Gastrocnemius medialis (tissue), 4 donors: ENCODE results near the gene PLEKHG4B. TPM values are rescaled to one million over a fixed set of nuclear protein-coding genes. Genes with fewer than 3 reads are reported as not detected.
A peak's percentile ranks its signal among the peaks of the same experiment; 100 is the strongest.
"Not testable (repeated sequence)": the region's sequence is repeated elsewhere in the genome, so short reads cannot be mapped to it uniquely, and the experiment has no call there.

Experiments used
- ATAC-seq, 2 donors: fragments of 150-250 bp; one replicate each; pipeline ENCODE4 v1.9.1; 2016
- DNase-seq, 2 donors: peaks; one replicate each; pipeline ENCODE4 v3.0.0-alpha.2; 2019
- H3K27ac ChIP-seq, 4 donors: fragments of 200-600 bp; sonication (generic); 1 replicate in 1 of 4; 2 replicates in 3 of 4; pipeline ENCODE4 v1.5.1; 2016 to 2018; ENCODE audit warnings: mild to moderate bottlenecking in 2 of 4, moderate library complexity in 1 of 4
- H3K27me3 ChIP-seq, 3 donors: fragments of 200-600 bp; sonication (generic) in 2 of 3; 1 replicate in 1 of 3; 2 replicates in 2 of 3; pipeline versions ENCODE4 v1.5.1 to v1.6.0; 2016 to 2019; ENCODE audit warnings: mild to moderate bottlenecking in 1 of 3, moderate library complexity in 1 of 3
- H3K36me3 ChIP-seq, 2 donors: fragments of 200-600 bp; sonication (generic) in 1 of 2; one replicate each; pipeline ENCODE4 v1.5.1; 2017 to 2018
- H3K4me1 ChIP-seq, 2 donors: fragments of 200-600 bp; sonication (generic) in 1 of 2; one replicate each; pipeline ENCODE4 v1.5.1; 2016 to 2017; ENCODE audit warnings: mild to moderate bottlenecking in 2 of 2
- H3K4me3 ChIP-seq, 4 donors: fragments of 200-600 bp; sonication (generic) in 3 of 4; 1 replicate in 1 of 4; 2 replicates in 3 of 4; pipeline ENCODE4 v1.5.1; 2016 to 2019; ENCODE audit warnings: mild to moderate bottlenecking in 2 of 4
- H3K9me3 ChIP-seq, 3 donors: fragments of 200-600 bp; sonication (generic) in 2 of 3; 1 replicate in 1 of 3; 2 replicates in 2 of 3; pipeline ENCODE4 v1.5.1; 2016 to 2019
- POLR2A ChIP-seq, 2 donors: fragments of 450-650 bp; IDR thresholded peaks; one replicate each; pipeline ENCODE4 v1.6.1; 2017; ENCODE audit warnings: antibody characterized with exemption in 2 of 2, mild to moderate bottlenecking in 2 of 2, moderate library complexity in 2 of 2
- in situ Hi-C, 4 donors: fragments of 200-750 bp; cut with MboI; loops; one replicate each; pipeline versions ENCODE4 v1.15.0 to v1.8.0; 2017; ENCODE audit warnings: low sequenced_read_pairs in 4 of 4
- intact Hi-C: fragments of 100-400 bp; cut with DNase I; formaldehyde crosslinking; loops from one replicate; pipeline ENCODE4 v1.15.1; 2023; ENCODE audit warnings: low total_unique reads
- total RNA-seq, 4 donors: library from RNA; depleted of rRNA; stranded (reverse); fragments of >200 nt; gene quantifications; one replicate each; pipeline versions ENCODE4 v1.1.0 to v1.2.3, GENCODE V29; 2016
- TF ChIP-seq, protein P1 (sequence below), 5 experiments: fragments of 450-650 bp in 3 of 5; fragments of 200-600 bp in 2 of 5; sonication (generic) in 2 of 5; IDR thresholded peaks in 4 of 5; conservative IDR thresholded peaks in 1 of 5; 1 replicate in 4 of 5; 2 replicates in 1 of 5; pipeline ENCODE4 v1.5.1; 2016 to 2019; ENCODE audit warnings: antibody characterized with exemption in 5 of 5, mild to moderate bottlenecking in 3 of 5, moderate library complexity in 3 of 5

PLEKHG4B gene
- total RNA-seq, 4 donors from 2014 or later: not detected

DNA sequence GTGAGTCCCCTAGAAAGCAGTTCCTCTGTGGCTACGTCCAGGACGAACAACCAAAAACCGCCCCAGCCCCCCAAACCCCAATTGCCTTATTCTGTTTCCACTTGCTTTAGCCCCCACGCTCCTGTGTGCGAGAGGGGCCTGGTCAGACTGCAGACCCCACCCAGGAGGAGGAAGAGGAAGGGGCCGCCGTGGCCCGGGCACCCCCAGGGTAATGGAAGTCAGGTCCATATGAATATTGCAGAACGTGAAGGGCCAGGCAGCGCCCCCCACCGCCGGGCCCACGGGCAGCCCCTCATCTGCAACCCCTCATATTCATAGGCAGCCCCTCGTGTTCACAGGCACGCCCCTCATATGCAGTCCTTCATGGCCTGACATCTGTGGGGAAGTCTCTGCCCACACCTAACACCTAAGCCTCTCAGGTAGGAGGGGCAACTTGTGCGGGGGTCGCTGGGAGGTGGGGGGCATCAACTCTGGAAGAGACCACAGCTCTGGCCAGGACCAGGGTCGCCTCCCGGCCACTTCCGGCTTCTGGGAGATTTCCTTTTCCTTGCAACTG lies 37.7 kb upstream of the PLEKHG4B start:
- intact Hi-C loops: no loop called here
- TF ChIP-seq, protein P1, sequence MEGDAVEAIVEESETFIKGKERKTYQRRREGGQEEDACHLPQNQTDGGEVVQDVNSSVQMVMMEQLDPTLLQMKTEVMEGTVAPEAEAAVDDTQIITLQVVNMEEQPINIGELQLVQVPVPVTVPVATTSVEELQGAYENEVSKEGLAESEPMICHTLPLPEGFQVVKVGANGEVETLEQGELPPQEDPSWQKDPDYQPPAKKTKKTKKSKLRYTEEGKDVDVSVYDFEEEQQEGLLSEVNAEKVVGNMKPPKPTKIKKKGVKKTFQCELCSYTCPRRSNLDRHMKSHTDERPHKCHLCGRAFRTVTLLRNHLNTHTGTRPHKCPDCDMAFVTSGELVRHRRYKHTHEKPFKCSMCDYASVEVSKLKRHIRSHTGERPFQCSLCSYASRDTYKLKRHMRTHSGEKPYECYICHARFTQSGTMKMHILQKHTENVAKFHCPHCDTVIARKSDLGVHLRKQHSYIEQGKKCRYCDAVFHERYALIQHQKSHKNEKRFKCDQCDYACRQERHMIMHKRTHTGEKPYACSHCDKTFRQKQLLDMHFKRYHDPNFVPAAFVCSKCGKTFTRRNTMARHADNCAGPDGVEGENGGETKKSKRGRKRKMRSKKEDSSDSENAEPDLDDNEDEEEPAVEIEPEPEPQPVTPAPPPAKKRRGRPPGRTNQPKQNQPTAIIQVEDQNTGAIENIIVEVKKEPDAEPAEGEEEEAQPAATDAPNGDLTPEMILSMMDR (IDR thresholded peaks at IDR 0.05 in 4 of 5, conservative IDR thresholded peaks at IDR 0.05 in 1 of 5): no peak
- TF ChIP-seq POLR2A (IDR thresholded peaks at IDR 0.05): no peak
- in situ Hi-C loops: no loop called here
- no peak for DNase-seq
- ATAC-seq: no peak
- H3K27me3 ChIP-seq: peaks cover 25 to 44% (median 38%) of the 10 kb centered on the region in 3 donors
- no peaks in the 10 kb centered on the region for H3K9me3 ChIP-seq
- H3K27ac ChIP-seq: no peak overlapping the region
- peaks cover 0 to 7% of the 10 kb centered on the region in 2 donors for H3K4me1 ChIP-seq
- peak overlapping the region in 2 of 4 donors; percentile 51 to 53 for H3K4me3 ChIP-seq
- H3K36me3 ChIP-seq: no peaks in the 10 kb centered on the region

DNA sequence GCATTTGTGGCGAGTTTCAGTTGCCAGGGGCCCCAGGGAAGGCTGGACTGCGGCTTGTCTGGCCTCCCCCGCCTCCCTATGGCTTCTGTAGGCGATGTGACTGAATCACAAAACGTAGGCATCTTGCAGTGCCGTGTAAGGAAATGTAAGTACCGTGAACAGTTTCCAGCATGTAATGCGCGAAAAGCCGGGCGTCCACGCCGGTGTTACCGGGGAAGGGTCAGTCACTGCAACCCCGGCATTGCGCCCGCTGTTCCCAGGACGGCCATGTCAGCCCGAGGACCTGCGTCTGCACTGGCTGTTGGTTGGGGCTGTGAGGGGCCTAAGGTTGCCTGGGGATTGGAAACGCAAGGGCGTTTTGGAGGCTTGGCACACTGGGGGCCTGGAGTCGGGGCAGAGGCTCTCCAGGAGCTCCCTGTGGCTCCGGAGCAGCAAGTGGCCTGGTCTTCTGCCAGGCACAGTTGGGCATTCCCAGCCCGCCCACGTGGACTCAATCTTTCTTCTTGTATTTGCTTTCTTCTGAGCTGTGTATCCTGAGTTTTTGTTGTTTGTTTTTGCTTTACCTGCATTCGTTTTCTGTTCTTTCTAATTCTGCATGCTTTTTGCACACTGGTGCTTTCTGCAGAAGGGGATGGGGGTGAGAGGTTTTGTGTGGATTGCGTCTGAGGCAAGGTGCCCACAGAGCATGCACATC lies 36.9 kb upstream of the PLEKHG4B start:
- DNase-seq (no peak), ATAC-seq (no peak)
- Histone ChIP-seq H3K9me3 (no peaks in the 10 kb centered on the region), H3K27me3 (peaks cover 25 to 44% (median 38%) of the 10 kb centered on the region in 3 donors), H3K4me3 (no peak overlapping the region), H3K36me3 (no peaks in the 10 kb centered on the region), H3K27ac (no peak overlapping the region), H3K4me1 (peaks cover 0 to 7% of the 10 kb centered on the region in 2 donors)
- intact Hi-C loops (no loop called here), in situ Hi-C loops (no loop called here)
- TF ChIP-seq, protein P1 (IDR thresholded peaks at IDR 0.05 in 4 of 5, conservative IDR thresholded peaks at IDR 0.05 in 1 of 5): no peak
- TF ChIP-seq POLR2A (IDR thresholded peaks at IDR 0.05): no peak

DNA sequence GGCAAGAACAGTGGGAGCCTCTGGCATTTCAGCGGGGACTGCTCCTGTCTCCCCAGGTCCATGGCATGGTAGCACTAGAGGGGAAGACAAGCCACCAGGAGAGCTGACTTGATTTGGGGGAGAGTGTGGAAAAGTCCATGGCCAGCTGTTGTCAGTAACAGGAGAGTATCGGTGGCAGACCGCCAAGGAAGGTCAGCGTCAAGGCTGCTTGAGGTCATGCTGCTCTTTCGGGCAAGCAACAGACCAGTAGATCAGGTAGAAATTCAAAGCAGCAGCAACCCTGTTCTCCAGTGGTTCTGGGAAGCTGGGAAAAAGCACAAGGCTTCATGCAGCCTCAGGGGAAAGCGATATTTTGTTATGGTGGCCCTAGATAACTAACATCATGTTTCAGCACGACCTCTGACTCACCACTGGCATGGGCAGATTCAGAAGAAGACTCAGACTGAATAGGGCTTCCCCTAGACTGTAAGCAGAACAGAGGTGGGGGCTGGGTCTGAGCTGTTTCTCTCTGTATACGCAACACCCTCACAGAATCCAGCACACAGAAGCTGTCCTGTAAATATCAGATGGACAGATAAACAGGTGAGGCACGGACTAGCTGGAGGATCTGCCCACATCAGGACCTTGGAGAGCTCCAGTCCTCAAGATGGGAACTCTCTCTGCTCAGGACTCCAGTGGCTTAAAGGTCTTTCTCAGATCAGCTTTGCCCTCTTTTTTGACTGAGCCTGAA lies 35.2 kb upstream of the PLEKHG4B start:
- Histone ChIP-seq H3K9me3 (no peaks in the 10 kb centered on the region), H3K4me1 (peaks cover 0 to 7% of the 10 kb centered on the region in 2 donors), H3K27ac (no peak overlapping the region), H3K27me3 (peaks cover 22 to 38% (median 32%) of the 10 kb centered on the region in 3 donors), H3K4me3 (no peak overlapping the region), H3K36me3 (no peaks in the 10 kb centered on the region)
- intact Hi-C loops (no loop called here), in situ Hi-C loops (no loop called here)
- TF ChIP-seq, protein P1 (IDR thresholded peaks at IDR 0.05 in 4 of 5, conservative IDR thresholded peaks at IDR 0.05 in 1 of 5): no peak
- no peak for TF ChIP-seq POLR2A (IDR thresholded peaks at IDR 0.05)
- DNase-seq: no peak
- no peak for ATAC-seq

DNA sequence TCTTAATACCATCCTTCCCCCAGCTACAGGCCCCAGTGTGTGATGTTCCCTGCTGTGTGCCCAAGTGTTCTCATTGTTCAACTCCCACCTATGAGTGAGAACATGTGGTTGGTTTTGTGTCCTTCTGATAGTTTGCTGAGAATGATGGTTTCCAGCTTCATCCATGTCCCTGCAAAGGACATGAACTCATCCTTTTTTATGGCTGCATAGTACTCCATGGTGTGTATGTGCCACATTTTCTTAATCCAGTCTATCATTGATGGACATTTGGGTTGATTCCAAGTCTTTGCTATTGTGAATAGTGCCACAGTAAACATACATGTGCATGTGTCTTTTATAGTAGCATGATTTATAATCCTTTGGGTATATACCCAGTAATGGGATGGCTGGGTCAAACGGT lies 31.7 kb upstream of the PLEKHG4B start:
- ATAC-seq, H3K4me1 ChIP-seq, H3K4me3 ChIP-seq, H3K27ac ChIP-seq, DNase-seq, in situ Hi-C loops, intact Hi-C loops, H3K9me3 ChIP-seq, H3K27me3 ChIP-seq, H3K36me3 ChIP-seq: not testable (repeated sequence)

DNA sequence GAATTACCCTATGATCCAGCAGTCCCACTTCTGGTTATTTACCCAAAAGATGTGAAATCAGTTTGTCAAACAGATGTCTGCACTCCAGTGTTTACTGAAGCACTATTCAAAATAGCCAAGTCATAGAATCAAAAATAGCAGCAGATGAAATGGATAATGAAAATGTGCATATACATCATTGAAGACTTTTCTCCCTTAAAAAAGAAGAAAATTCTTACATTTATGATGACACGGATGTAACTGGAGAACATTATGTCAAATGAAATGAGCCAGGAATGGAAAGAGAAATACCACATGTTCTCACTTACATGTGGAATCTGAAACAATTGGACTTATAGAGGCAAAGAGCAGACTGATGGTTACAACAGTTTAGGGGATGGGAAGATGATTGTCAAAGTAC lies 21.5 kb upstream of the PLEKHG4B start:
- no peak for TF ChIP-seq POLR2A (IDR thresholded peaks at IDR 0.05)
- TF ChIP-seq, protein P1 (IDR thresholded peaks at IDR 0.05 in 4 of 5, conservative IDR thresholded peaks at IDR 0.05 in 1 of 5): no peak
- H3K27ac ChIP-seq: no peak overlapping the region
- no peak overlapping the region for H3K4me3 ChIP-seq
- H3K27me3 ChIP-seq: peaks cover 0 to 5% (median 4%) of the 10 kb centered on the region in 3 donors
- ATAC-seq (no peak), DNase-seq (no peak)
- H3K36me3 ChIP-seq: no peaks in the 10 kb centered on the region
- no peaks in the 10 kb centered on the region for H3K4me1 ChIP-seq
- intact Hi-C loops (no loop called here), in situ Hi-C loops (no loop called here)
- no peaks in the 10 kb centered on the region for H3K9me3 ChIP-seq

DNA sequence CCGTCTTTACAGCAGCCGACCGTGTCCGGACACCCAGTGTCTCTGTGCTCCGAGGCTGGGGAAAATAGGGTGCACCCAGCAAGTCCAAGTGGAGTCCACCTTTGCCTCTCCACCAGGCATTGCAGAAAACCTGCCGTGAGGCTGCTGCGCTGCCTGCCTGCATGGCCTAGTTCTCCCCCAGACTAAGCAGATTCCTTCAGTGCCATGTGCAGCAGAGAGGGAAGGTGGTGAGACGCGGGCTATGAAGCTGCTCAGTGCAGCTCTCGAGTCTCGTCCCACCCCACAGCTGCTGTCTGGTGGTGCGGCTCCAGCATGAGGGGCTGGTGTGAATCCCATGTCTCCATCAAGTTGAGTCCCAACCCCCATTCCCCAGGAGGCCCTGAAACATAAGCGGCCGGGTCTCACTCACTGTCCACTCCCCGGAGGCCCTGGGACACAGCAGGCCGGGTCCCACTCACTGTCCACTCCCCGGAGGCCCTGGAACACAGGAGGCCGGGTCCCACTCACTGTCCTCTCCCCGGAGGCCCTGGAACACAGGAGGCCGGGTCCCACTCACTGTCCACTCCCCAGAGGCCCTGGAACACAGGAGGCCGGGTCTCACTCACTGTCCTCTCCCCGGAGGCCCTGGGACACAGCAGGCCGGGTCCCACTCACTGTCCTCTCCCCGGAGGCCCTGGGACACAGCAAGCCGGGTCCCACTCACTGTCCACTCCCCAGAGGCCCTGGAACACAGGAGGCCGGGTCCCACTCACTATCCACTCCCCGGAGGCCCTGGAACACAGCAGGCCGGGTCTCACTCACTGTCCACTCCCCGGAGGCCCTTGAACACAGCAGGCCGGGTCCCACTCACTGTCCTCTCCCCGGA lies 19.4 kb upstream of the PLEKHG4B start:
- in situ Hi-C loops, H3K4me1 ChIP-seq, H3K36me3 ChIP-seq, intact Hi-C loops, H3K9me3 ChIP-seq, ATAC-seq, H3K27ac ChIP-seq, H3K4me3 ChIP-seq, DNase-seq, H3K27me3 ChIP-seq: not testable (repeated sequence)

DNA sequence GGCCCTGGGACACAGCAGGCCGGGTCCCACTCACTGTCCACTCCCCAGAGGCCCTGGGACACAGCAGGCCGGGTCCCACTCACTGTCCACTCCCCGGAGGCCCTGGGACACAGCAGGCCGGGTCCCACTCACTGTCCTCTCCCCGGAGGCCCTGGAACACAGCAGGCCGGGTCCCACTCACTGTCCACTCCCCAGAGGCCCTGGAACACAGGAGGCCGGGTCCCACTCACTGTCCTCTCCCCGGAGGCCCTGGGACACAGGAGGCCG lies 18.9 kb upstream of the PLEKHG4B start:
- DNase-seq, ATAC-seq, H3K9me3 ChIP-seq, H3K4me1 ChIP-seq, H3K36me3 ChIP-seq, H3K4me3 ChIP-seq, H3K27ac ChIP-seq, intact Hi-C loops, H3K27me3 ChIP-seq, in situ Hi-C loops: not testable (repeated sequence)
